GM21515 (cell line): ENCODE measurements around the gene CRNKL1.

ENCODE experiments used
- ATAC-seq: cut with Tn5 transposase; IDR thresholded peaks from one replicate; pipeline ENCODE4 v1.9.1; 2021; ENCODE audit not compliant: unreplicated experiment

The CRNKL1 gene

GRCh38 chr20:20063941-20064702 is 11.9 kb upstream of the CRNKL1 start:
- ATAC-seq = no peak

GRCh38 chr20:20060234-20060998 is 8.2 kb upstream of the CRNKL1 start:
- no peak for ATAC-seq

- no peak for ATAC-seq
These were observed 546 bp downstream of the CRNKL1 start for GRCh38 chr20:20051767-20052073.

GRCh38 chr20:20039752-20040387 is 12.4 kb downstream of the CRNKL1 start:
- no peak for ATAC-seq

- ATAC-seq = no peak
These were observed 13.7 kb downstream of the CRNKL1 start for GRCh38 chr20:20038586-20038985.

- ATAC-seq = no peak
These were observed 14.3 kb downstream of the CRNKL1 start for GRCh38 chr20:20037960-20038359.

GRCh38 chr20:20036756-20037155 is 15.5 kb downstream of the CRNKL1 start:
- ATAC-seq = no peak

GRCh38 chr20:20034486-20034885 is 17.8 kb downstream of the CRNKL1 start:
- ATAC-seq = no peak

- ATAC-seq = no peak
These were observed 20.5 kb downstream of the CRNKL1 start for GRCh38 chr20:20031790-20032189.

- no peak for ATAC-seq
These were observed 25.0 kb downstream of the CRNKL1 start for GRCh38 chr20:20027284-20027683.

GRCh38 chr20:20024942-20025341 is 27.3 kb downstream of the CRNKL1 start:
- no peak for ATAC-seq

GRCh38 chr20:20023395-20023794 is 28.9 kb downstream of the CRNKL1 start:
- ATAC-seq = no peak

- ATAC-seq = peak; percentile 67
These were observed 29.8 kb downstream of the CRNKL1 start for GRCh38 chr20:20022498-20022897.

GRCh38 chr20:20021835-20022234 is 30.4 kb downstream of the CRNKL1 start:
- ATAC-seq = no peak

GRCh38 chr20:20020908-20021307 is 31.4 kb downstream of the CRNKL1 start:
- no peak for ATAC-seq

- ATAC-seq = no peak
These were observed 33.1 kb downstream of the CRNKL1 start for GRCh38 chr20:20019123-20019522.

- ATAC-seq = no peak
These were observed 33.9 kb downstream of the CRNKL1 start for GRCh38 chr20:20018366-20018765.

- no peak for ATAC-seq
These were observed 34.5 kb downstream of the CRNKL1 start for GRCh38 chr20:20017844-20018185.

GRCh38 chr20:20017001-20017843 is 35.0 kb downstream of the CRNKL1 start, which contains the start of gene NAA20:
TSS of gene NAA20 (plus strand) at chr20:20017362. CDS start at chr20:20017397, 35 bp downstream.
- ATAC-seq = peak; percentile 99

GRCh38 chr20:20014659-20015058 is 37.6 kb downstream of the CRNKL1 start:
- no peak for ATAC-seq

GRCh38 chr20:20012541-20012940 is 39.7 kb downstream of the CRNKL1 start:
- ATAC-seq = no peak
